NCI-H460 (cell line): Measurements from ENCODE around the gene CCSAP. TPM values are rescaled to one million over a fixed set of nuclear protein-coding genes. Genes with fewer than 3 reads are reported as not detected.
A peak's percentile ranks its signal among the peaks of the same experiment; 100 is the strongest.
"Not testable (repeated sequence)": the region's sequence is repeated elsewhere in the genome, so short reads cannot be mapped to it uniquely, and the experiment has no call there.

ENCODE experiments used
- DNase-seq: peaks from one replicate; pipeline ENCODE4 v3.0.0-alpha.2; 2016; ENCODE audit warnings: low read depth; ENCODE audit errors: extremely low read depth
- polyA plus RNA-seq: library from polyadenylated mRNA; depleted of rRNA; stranded (reverse); fragments of >200 nt; gene quantifications from 2 replicates; pipeline ENCODE4 v1.2.3, GENCODE V29; 2014; cell fraction: nucleus; rRNA removed
- total RNA-seq: library from RNA; depleted of rRNA; stranded (reverse); fragments of >200 nt; shearing (Covaris generic); gene quantifications from 2 replicates; pipeline ENCODE4 v1.2.3, GENCODE V29; 2014; rRNA removed

CCSAP gene
- total RNA-seq, result 17.8 and 19.1 TPM in 2 replicates
- 14.1 and 19.9 TPM in 2 replicates for polyA plus RNA-seq

GRCh38 chr1:229342656-229343569 is at the start of gene CCSAP:
Gene CCSAP, minus strand, starts transcription at chr1:229343047. Its CDS starts 582 bp downstream, at chr1:229342465.
- peak; percentile 33 for DNase-seq

GRCh38 chr1:229390130-229390529 is 47.3 kb upstream of the CCSAP start:
- DNase-seq, result no peak

GRCh38 chr1:229388897-229389580 is 46.2 kb upstream of the CCSAP start:
- DNase-seq, result no peak

- no peak for DNase-seq
Measured at GRCh38 chr1:229385853-229386456, 43.1 kb upstream of the CCSAP start.

GRCh38 chr1:229384822-229385221 is 42.0 kb upstream of the CCSAP start:
- DNase-seq, result no peak

- DNase-seq, result no peak
Measured at GRCh38 chr1:229383961-229384360, 41.1 kb upstream of the CCSAP start.

GRCh38 chr1:229383188-229383587 is 40.3 kb upstream of the CCSAP start:
- no peak for DNase-seq

- DNase-seq, result no peak
Measured at GRCh38 chr1:229381234-229381633, 38.4 kb upstream of the CCSAP start.

- DNase-seq, result no peak
Measured at GRCh38 chr1:229380536-229381160, 37.8 kb upstream of the CCSAP start.

GRCh38 chr1:229379846-229380245 is 37.0 kb upstream of the CCSAP start:
- no peak for DNase-seq

GRCh38 chr1:229378586-229379367 is 35.9 kb upstream of the CCSAP start:
- no peak for DNase-seq

- DNase-seq, result not testable (repeated sequence)
Measured at GRCh38 chr1:229378035-229378434, 35.2 kb upstream of the CCSAP start.

GRCh38 chr1:229377429-229377828 is 34.6 kb upstream of the CCSAP start:
- DNase-seq, result no peak

GRCh38 chr1:229376521-229376920 is 33.7 kb upstream of the CCSAP start:
- no peak for DNase-seq

GRCh38 chr1:229374485-229374884 is 31.6 kb upstream of the CCSAP start:
- DNase-seq, result no peak

GRCh38 chr1:229373395-229373794 is 30.5 kb upstream of the CCSAP start:
- DNase-seq, result no peak

- DNase-seq, result no peak
Measured at GRCh38 chr1:229372251-229372650, 29.4 kb upstream of the CCSAP start.

- no peak for DNase-seq
Measured at GRCh38 chr1:229371624-229372023, 28.8 kb upstream of the CCSAP start.

- no peak for DNase-seq
Measured at GRCh38 chr1:229370601-229371021, 27.8 kb upstream of the CCSAP start.

GRCh38 chr1:229368347-229368746 is 25.5 kb upstream of the CCSAP start:
- DNase-seq, result no peak
